ENCODE data around the gene PLS1.
"Not testable (repeated sequence)": the region's sequence is repeated elsewhere in the genome, so short reads cannot be mapped to it uniquely, and the experiment has no call there.

PLS1 gene

GRCh38 chr3:142693136-142693853 lies 97.1 kb downstream of the PLS1 start:
- DNase-seq (ENCODE audit: low read depth in 2 of 2): no peak

GRCh38 chr3:142694225-142694624 lies 98.0 kb downstream of the PLS1 start:
- DNase-seq (ENCODE audit: low read depth in 2 of 2): no peak

GRCh38 chr3:142705198-142705597 lies 109.0 kb downstream of the PLS1 start:
- DNase-seq (ENCODE audit: low read depth in 2 of 2): no peak

GRCh38 chr3:142706321-142707127 lies 110.3 kb downstream of the PLS1 start:
- no peak for DNase-seq (ENCODE audit: low read depth in 2 of 2)

GRCh38 chr3:142709207-142709606 lies 113.0 kb downstream of the PLS1 start:
- DNase-seq (ENCODE audit: low read depth in 2 of 2): no peak

GRCh38 chr3:142714882-142715281 lies 118.7 kb downstream of the PLS1 start:
- DNase-seq (ENCODE audit: low read depth in 2 of 2): not testable (repeated sequence)

- DNase-seq (ENCODE audit: low read depth in 2 of 2): no peak
Observed at GRCh38 chr3:142716102-142716501, 119.9 kb downstream of the PLS1 start.

- DNase-seq (ENCODE audit: low read depth in 2 of 2): no peak
Observed at GRCh38 chr3:142723665-142723967, 127.4 kb downstream of the PLS1 start.

- DNase-seq (ENCODE audit: low read depth in 2 of 2): peak; percentile 53 to 64
Observed at GRCh38 chr3:142723968-142724681, 127.9 kb downstream of the PLS1 start, which contains the start of gene TRPC1. TRPC1 (plus strand) TSS chr3:142724034; CDS start chr3:142724560, 526 bp downstream.

- peak; percentile 11 for DNase-seq (ENCODE audit: low read depth in 2 of 2)
Observed at GRCh38 chr3:142724682-142725356, 128.6 kb downstream of the PLS1 start.

- no peak for DNase-seq (ENCODE audit: low read depth in 2 of 2)
Observed at GRCh38 chr3:142725357-142725739, 129.2 kb downstream of the PLS1 start.

GRCh38 chr3:142726017-142726416 lies 129.8 kb downstream of the PLS1 start:
- DNase-seq (ENCODE audit: low read depth in 2 of 2): no peak

GRCh38 chr3:142732066-142732465 lies 135.9 kb downstream of the PLS1 start:
- DNase-seq (ENCODE audit: low read depth in 2 of 2): no peak

GRCh38 chr3:142734834-142735233 lies 138.6 kb downstream of the PLS1 start:
- DNase-seq (ENCODE audit: low read depth in 2 of 2): no peak

GRCh38 chr3:142735462-142735861 lies 139.3 kb downstream of the PLS1 start:
- DNase-seq (ENCODE audit: low read depth in 2 of 2): no peak

GRCh38 chr3:142738396-142738795 lies 142.2 kb downstream of the PLS1 start:
- DNase-seq (ENCODE audit: low read depth in 2 of 2): no peak

GRCh38 chr3:142746646-142747045 lies 150.5 kb downstream of the PLS1 start:
- no peak for DNase-seq (ENCODE audit: low read depth in 2 of 2)

- not testable (repeated sequence) for DNase-seq (ENCODE audit: low read depth in 2 of 2)
Observed at GRCh38 chr3:142750531-142750930, 154.3 kb downstream of the PLS1 start.

GRCh38 chr3:142752605-142753004 lies 156.4 kb downstream of the PLS1 start:
- not testable (repeated sequence) for DNase-seq (ENCODE audit: low read depth in 2 of 2)

- no peak for DNase-seq (ENCODE audit: low read depth in 2 of 2)
Observed at GRCh38 chr3:142754494-142754893, 158.3 kb downstream of the PLS1 start.
